ENCODE results near the gene ASPHD2.

ASPHD2 gene

DNA sequence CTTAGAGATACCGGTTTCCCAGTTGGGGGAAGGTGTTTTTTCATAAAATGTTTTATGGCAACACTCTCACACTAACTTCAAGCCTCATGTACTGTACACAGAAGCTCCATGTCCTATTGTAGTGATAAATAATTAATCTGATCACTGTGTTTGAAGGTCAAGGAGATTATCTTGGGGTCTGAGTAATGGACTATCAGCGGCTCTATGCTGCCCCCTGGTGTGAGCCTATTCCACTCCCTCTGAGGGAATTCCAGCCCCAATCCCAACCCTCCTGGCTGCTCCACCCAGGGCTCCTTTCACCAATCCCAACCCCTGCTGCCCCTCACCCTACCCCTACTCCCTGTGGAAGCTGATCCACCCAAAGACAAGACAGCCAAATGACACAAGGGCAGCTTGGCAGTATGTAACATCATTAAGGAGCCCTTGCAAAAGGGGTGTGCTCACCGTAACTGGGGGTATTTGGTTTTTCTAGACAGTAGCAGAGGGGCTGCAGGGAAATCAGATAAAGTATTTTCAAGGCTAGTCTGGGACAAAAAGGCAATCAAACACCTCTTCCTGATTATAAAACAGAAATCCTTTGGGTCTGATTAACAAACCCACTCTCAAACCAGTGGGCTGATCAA is 32.2 kb downstream of the ASPHD2 start (continued):
- TF ChIP-seq, protein P1, sequence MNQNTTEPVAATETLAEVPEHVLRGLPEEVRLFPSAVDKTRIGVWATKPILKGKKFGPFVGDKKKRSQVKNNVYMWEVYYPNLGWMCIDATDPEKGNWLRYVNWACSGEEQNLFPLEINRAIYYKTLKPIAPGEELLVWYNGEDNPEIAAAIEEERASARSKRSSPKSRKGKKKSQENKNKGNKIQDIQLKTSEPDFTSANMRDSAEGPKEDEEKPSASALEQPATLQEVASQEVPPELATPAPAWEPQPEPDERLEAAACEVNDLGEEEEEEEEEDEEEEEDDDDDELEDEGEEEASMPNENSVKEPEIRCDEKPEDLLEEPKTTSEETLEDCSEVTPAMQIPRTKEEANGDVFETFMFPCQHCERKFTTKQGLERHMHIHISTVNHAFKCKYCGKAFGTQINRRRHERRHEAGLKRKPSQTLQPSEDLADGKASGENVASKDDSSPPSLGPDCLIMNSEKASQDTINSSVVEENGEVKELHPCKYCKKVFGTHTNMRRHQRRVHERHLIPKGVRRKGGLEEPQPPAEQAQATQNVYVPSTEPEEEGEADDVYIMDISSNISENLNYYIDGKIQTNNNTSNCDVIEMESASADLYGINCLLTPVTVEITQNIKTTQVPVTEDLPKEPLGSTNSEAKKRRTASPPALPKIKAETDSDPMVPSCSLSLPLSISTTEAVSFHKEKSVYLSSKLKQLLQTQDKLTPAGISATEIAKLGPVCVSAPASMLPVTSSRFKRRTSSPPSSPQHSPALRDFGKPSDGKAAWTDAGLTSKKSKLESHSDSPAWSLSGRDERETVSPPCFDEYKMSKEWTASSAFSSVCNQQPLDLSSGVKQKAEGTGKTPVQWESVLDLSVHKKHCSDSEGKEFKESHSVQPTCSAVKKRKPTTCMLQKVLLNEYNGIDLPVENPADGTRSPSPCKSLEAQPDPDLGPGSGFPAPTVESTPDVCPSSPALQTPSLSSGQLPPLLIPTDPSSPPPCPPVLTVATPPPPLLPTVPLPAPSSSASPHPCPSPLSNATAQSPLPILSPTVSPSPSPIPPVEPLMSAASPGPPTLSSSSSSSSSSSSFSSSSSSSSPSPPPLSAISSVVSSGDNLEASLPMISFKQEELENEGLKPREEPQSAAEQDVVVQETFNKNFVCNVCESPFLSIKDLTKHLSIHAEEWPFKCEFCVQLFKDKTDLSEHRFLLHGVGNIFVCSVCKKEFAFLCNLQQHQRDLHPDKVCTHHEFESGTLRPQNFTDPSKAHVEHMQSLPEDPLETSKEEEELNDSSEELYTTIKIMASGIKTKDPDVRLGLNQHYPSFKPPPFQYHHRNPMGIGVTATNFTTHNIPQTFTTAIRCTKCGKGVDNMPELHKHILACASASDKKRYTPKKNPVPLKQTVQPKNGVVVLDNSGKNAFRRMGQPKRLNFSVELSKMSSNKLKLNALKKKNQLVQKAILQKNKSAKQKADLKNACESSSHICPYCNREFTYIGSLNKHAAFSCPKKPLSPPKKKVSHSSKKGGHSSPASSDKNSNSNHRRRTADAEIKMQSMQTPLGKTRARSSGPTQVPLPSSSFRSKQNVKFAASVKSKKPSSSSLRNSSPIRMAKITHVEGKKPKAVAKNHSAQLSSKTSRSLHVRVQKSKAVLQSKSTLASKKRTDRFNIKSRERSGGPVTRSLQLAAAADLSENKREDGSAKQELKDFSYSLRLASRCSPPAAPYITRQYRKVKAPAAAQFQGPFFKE (tag by site-specific recombination; IDR thresholded peaks at IDR 0.05; ENCODE audit: borderline replicate concordance): no peak
- TF ChIP-seq, protein P2, sequence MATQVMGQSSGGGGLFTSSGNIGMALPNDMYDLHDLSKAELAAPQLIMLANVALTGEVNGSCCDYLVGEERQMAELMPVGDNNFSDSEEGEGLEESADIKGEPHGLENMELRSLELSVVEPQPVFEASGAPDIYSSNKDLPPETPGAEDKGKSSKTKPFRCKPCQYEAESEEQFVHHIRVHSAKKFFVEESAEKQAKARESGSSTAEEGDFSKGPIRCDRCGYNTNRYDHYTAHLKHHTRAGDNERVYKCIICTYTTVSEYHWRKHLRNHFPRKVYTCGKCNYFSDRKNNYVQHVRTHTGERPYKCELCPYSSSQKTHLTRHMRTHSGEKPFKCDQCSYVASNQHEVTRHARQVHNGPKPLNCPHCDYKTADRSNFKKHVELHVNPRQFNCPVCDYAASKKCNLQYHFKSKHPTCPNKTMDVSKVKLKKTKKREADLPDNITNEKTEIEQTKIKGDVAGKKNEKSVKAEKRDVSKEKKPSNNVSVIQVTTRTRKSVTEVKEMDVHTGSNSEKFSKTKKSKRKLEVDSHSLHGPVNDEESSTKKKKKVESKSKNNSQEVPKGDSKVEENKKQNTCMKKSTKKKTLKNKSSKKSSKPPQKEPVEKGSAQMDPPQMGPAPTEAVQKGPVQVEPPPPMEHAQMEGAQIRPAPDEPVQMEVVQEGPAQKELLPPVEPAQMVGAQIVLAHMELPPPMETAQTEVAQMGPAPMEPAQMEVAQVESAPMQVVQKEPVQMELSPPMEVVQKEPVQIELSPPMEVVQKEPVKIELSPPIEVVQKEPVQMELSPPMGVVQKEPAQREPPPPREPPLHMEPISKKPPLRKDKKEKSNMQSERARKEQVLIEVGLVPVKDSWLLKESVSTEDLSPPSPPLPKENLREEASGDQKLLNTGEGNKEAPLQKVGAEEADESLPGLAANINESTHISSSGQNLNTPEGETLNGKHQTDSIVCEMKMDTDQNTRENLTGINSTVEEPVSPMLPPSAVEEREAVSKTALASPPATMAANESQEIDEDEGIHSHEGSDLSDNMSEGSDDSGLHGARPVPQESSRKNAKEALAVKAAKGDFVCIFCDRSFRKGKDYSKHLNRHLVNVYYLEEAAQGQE (tag by site-specific recombination; IDR thresholded peaks at IDR 0.05): no peak
- TF ChIP-seq GLI4 (tag by site-specific recombination; IDR thresholded peaks at IDR 0.05) (no peak), ZNF324 (tag by site-specific recombination; IDR thresholded peaks at IDR 0.05) (no peak), ZNF843 (tag by site-specific recombination; IDR thresholded peaks at IDR 0.05) (no peak)
- TF ChIP-seq, protein P3, sequence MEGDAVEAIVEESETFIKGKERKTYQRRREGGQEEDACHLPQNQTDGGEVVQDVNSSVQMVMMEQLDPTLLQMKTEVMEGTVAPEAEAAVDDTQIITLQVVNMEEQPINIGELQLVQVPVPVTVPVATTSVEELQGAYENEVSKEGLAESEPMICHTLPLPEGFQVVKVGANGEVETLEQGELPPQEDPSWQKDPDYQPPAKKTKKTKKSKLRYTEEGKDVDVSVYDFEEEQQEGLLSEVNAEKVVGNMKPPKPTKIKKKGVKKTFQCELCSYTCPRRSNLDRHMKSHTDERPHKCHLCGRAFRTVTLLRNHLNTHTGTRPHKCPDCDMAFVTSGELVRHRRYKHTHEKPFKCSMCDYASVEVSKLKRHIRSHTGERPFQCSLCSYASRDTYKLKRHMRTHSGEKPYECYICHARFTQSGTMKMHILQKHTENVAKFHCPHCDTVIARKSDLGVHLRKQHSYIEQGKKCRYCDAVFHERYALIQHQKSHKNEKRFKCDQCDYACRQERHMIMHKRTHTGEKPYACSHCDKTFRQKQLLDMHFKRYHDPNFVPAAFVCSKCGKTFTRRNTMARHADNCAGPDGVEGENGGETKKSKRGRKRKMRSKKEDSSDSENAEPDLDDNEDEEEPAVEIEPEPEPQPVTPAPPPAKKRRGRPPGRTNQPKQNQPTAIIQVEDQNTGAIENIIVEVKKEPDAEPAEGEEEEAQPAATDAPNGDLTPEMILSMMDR (tag by site-specific recombination; IDR thresholded peaks at IDR 0.05): peak; percentile 56
- TF ChIP-seq, protein P4, sequence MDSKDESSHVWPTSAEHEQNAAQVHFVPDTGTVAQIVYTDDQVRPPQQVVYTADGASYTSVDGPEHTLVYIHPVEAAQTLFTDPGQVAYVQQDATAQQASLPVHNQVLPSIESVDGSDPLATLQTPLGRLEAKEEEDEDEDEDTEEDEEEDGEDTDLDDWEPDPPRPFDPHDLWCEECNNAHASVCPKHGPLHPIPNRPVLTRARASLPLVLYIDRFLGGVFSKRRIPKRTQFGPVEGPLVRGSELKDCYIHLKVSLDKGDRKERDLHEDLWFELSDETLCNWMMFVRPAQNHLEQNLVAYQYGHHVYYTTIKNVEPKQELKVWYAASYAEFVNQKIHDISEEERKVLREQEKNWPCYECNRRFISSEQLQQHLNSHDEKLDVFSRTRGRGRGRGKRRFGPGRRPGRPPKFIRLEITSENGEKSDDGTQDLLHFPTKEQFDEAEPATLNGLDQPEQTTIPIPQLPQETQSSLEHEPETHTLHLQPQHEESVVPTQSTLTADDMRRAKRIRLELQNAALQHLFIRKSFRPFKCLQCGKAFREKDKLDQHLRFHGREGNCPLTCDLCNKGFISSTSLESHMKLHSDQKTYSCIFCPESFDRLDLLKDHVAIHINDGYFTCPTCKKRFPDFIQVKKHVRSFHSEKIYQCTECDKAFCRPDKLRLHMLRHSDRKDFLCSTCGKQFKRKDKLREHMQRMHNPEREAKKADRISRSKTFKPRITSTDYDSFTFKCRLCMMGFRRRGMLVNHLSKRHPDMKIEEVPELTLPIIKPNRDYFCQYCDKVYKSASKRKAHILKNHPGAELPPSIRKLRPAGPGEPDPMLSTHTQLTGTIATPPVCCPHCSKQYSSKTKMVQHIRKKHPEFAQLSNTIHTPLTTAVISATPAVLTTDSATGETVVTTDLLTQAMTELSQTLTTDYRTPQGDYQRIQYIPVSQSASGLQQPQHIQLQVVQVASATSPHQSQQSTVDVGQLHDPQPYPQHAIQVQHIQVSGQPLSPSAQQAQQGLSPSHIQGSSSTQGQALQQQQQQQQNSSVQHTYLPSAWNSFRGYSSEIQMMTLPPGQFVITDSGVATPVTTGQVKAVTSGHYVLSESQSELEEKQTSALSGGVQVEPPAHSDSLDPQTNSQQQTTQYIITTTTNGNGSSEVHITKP (tag by site-specific recombination; IDR thresholded peaks at IDR 0.05): no peak
- TF ChIP-seq, protein P5, sequence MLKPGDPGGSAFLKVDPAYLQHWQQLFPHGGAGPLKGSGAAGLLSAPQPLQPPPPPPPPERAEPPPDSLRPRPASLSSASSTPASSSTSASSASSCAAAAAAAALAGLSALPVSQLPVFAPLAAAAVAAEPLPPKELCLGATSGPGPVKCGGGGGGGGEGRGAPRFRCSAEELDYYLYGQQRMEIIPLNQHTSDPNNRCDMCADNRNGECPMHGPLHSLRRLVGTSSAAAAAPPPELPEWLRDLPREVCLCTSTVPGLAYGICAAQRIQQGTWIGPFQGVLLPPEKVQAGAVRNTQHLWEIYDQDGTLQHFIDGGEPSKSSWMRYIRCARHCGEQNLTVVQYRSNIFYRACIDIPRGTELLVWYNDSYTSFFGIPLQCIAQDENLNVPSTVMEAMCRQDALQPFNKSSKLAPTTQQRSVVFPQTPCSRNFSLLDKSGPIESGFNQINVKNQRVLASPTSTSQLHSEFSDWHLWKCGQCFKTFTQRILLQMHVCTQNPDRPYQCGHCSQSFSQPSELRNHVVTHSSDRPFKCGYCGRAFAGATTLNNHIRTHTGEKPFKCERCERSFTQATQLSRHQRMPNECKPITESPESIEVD (tag by site-specific recombination; IDR thresholded peaks at IDR 0.05): no peak

Measured in HEK293 (cell line).